HG03575 (cell line): ENCODE data around the gene ESCO1.
"Not testable (repeated sequence)": the region's sequence is repeated elsewhere in the genome, so short reads cannot be mapped to it uniquely, and the experiment has no call there.

ENCODE experiments used
- ATAC-seq: cut with Tn5 transposase; IDR thresholded peaks from one replicate; pipeline ENCODE4 v1.9.1; 2021; ENCODE audit not compliant: unreplicated experiment, insufficient number of reproducible peaks, low FRiP score; ENCODE audit errors: extremely low read depth

The ESCO1 gene

GRCh38 chr18:21597620-21598019, 2.9 kb downstream of the ESCO1 start:
- no peak for ATAC-seq

- ATAC-seq: no peak
Measured at GRCh38 chr18:21593540-21594257, 6.8 kb downstream of the ESCO1 start.

GRCh38 chr18:21592361-21592760, 8.1 kb downstream of the ESCO1 start:
- ATAC-seq: not testable (repeated sequence)

- ATAC-seq: no peak
Measured at GRCh38 chr18:21584391-21584790, 16.1 kb downstream of the ESCO1 start.

GRCh38 chr18:21575656-21576055, 24.8 kb downstream of the ESCO1 start:
- no peak for ATAC-seq

GRCh38 chr18:21571772-21572171, 28.7 kb downstream of the ESCO1 start:
- ATAC-seq: no peak

GRCh38 chr18:21559195-21559594, 41.3 kb downstream of the ESCO1 start:
- ATAC-seq: no peak

GRCh38 chr18:21557607-21558253, 42.8 kb downstream of the ESCO1 start:
- no peak for ATAC-seq

GRCh38 chr18:21550510-21550970, 50.0 kb downstream of the ESCO1 start:
- ATAC-seq: no peak

- ATAC-seq: no peak
Measured at GRCh38 chr18:21548647-21549046, 51.9 kb downstream of the ESCO1 start.

GRCh38 chr18:21546423-21546822, 54.1 kb downstream of the ESCO1 start:
- ATAC-seq: no peak

GRCh38 chr18:21538230-21538629, 62.3 kb downstream of the ESCO1 start:
- no peak for ATAC-seq

- ATAC-seq: no peak
Measured at GRCh38 chr18:21534327-21534726, 66.2 kb downstream of the ESCO1 start.

GRCh38 chr18:21526463-21526862, 74.0 kb downstream of the ESCO1 start:
- no peak for ATAC-seq

GRCh38 chr18:21525916-21526315, 74.6 kb downstream of the ESCO1 start:
- ATAC-seq: no peak

GRCh38 chr18:21522530-21522929, 78.0 kb downstream of the ESCO1 start:
- ATAC-seq: no peak

- no peak for ATAC-seq
Measured at GRCh38 chr18:21513741-21514140, 86.8 kb downstream of the ESCO1 start.

GRCh38 chr18:21513292-21513691, 87.2 kb downstream of the ESCO1 start:
- ATAC-seq: no peak

- no peak for ATAC-seq
Measured at GRCh38 chr18:21509062-21509461, 91.4 kb downstream of the ESCO1 start.

- no peak for ATAC-seq
Measured at GRCh38 chr18:21507913-21508701, 92.4 kb downstream of the ESCO1 start.
